ENCODE data around the gene IP6K2.
"Not testable (repeated sequence)": the region's sequence is repeated elsewhere in the genome, so short reads cannot be mapped to it uniquely, and the experiment has no call there.

DNA sequence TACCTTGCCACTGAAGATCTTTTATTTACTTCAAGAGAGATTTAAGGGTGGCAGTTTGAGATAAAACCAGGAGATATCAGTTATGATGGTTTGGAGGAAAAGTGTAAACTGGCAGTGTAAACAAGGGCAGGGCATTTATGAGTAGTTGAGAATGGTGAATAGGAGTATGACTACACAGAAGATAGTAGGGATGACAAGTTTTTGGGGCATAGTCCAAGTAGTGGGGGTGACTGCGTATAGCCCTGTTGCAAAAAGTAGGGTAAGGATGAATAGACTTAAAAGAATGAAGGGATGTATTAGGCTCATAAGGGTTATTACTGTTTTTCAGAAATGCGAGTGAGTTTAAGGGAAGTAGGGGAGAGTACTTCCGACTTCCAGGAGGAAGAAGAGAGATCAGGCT, 6.3 kb upstream of the IP6K2 start:
- TF ChIP-seq, protein P1, sequence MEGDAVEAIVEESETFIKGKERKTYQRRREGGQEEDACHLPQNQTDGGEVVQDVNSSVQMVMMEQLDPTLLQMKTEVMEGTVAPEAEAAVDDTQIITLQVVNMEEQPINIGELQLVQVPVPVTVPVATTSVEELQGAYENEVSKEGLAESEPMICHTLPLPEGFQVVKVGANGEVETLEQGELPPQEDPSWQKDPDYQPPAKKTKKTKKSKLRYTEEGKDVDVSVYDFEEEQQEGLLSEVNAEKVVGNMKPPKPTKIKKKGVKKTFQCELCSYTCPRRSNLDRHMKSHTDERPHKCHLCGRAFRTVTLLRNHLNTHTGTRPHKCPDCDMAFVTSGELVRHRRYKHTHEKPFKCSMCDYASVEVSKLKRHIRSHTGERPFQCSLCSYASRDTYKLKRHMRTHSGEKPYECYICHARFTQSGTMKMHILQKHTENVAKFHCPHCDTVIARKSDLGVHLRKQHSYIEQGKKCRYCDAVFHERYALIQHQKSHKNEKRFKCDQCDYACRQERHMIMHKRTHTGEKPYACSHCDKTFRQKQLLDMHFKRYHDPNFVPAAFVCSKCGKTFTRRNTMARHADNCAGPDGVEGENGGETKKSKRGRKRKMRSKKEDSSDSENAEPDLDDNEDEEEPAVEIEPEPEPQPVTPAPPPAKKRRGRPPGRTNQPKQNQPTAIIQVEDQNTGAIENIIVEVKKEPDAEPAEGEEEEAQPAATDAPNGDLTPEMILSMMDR (IDR thresholded peaks at IDR 0.05 in 4 of 5, conservative IDR thresholded peaks at IDR 0.05 in 1 of 5), result not testable (repeated sequence)
- TF ChIP-seq POLR2A (IDR thresholded peaks at IDR 0.05), result not testable (repeated sequence)
